Endothelial cell of umbilical vein (primary cell): ENCODE measurements around the gene SPIRE1. TPM values are rescaled to one million over a fixed set of nuclear protein-coding genes. Genes with fewer than 3 reads are reported as not detected.
A peak's percentile ranks its signal among the peaks of the same experiment; 100 is the strongest.

Experiments used
- BruUV-seq: library from RNA; stranded (reverse); fragments of 400-500 nt; replicated peaks from 2 replicates; lab custom pipeline; 2021; lab: Mats Ljungman, UMichigan
- CTCF ChIA-PET: fragments of 300-600, 350-600 bp; sonication (Branson Sonifier 250); formaldehyde crosslinking; loops from one replicate; lab custom pipeline; 2021; ENCODE audit warnings: antibody characterized with exemption, inconsistent platforms; lab: Charles Lee
- POLR2A ChIA-PET: fragments of 300-600, 350-600 bp; sonication (Branson Sonifier 250); formaldehyde crosslinking; loops from one replicate; lab custom pipeline; 2021; ENCODE audit warnings: antibody characterized with exemption, inconsistent platforms; lab: Charles Lee
- DNase-seq: peaks from one replicate; pipeline ENCODE4 v3.0.0-alpha.2; 2011; ENCODE audit warnings: low read depth, low spot score
- FAIRE-seq: peaks from 2 replicates; lab custom pipeline; 2011; peaks lifted over from hg19 to GRCh38; lab: Jason Lieb, UNC
- H2AFZ ChIP-seq: 2 replicates; pipeline ENCODE4 v1.6.0; 2012; ENCODE audit warnings: low read depth, low read length, control low read depth, inconsistent platforms
- H3K27ac ChIP-seq: 2 replicates; pipeline ENCODE4 v1.5.1; 2011; ENCODE audit warnings: low read depth, mild to moderate bottlenecking, control low read depth, low read length, moderate library complexity; ENCODE audit not compliant: insufficient read depth
- H3K27me3 ChIP-seq, 2 experiments: 2 replicates each; pipeline versions ENCODE4 v1.6.0 to v1.6.1; 2011; ENCODE audit warnings: low read length in 2 of 2, mixed read lengths in 1 of 2; ENCODE audit not compliant: control insufficient read depth in 2 of 2, insufficient read depth in 2 of 2
- H3K36me3 ChIP-seq, 2 experiments: 2 replicates in 1 of 2; 3 replicates in 1 of 2; pipeline ENCODE4 v1.5.1; 2011; ENCODE audit warnings: low read length in 2 of 2, mild to moderate bottlenecking in 1 of 2, moderate library complexity in 1 of 2; ENCODE audit not compliant: control insufficient read depth in 2 of 2, insufficient read depth in 2 of 2; ENCODE audit errors: extremely low read depth in 1 of 2
- H3K4me1 ChIP-seq: 3 replicates; pipeline ENCODE4 v1.5.1; 2011; ENCODE audit warnings: mild to moderate bottlenecking, low read length; ENCODE audit not compliant: control insufficient read depth, insufficient read depth; ENCODE audit errors: extremely low read depth
- H3K4me2 ChIP-seq: 2 replicates; pipeline ENCODE4 v1.6.1; 2011; ENCODE audit warnings: low read length, control low read depth, mixed read lengths; ENCODE audit not compliant: insufficient read depth
- H3K4me3 ChIP-seq, 3 experiments: fragments of 200-600 bp in 1 of 3; sonication (generic), shearing (Covaris generic) in 1 of 3; replicated peaks in 1 of 3; 2 replicates each; pipeline ENCODE4 v1.5.1; 2011 to 2016; ENCODE audit warnings: control low read depth in 3 of 3, low read length in 3 of 3, mild to moderate bottlenecking in 2 of 3, inconsistent platforms in 1 of 3, low read depth in 1 of 3, moderate library complexity in 1 of 3; ENCODE audit not compliant: insufficient read depth in 1 of 3
- H3K79me2 ChIP-seq: 2 replicates; pipeline ENCODE4 v1.6.0; 2012; ENCODE audit warnings: low read length, inconsistent platforms; ENCODE audit not compliant: control insufficient read depth, insufficient read depth
- H3K9ac ChIP-seq: replicated peaks from 2 replicates; pipeline ENCODE3; 2011; ENCODE audit warnings: low read length, control low read depth; ENCODE audit not compliant: insufficient read depth; ENCODE audit errors: extremely low read depth
- H3K9me1 ChIP-seq: replicated peaks from 3 replicates; pipeline ENCODE4 v1.6.0; 2011; ENCODE audit warnings: mild to moderate bottlenecking, low read length; ENCODE audit not compliant: control insufficient read depth, insufficient read depth; ENCODE audit errors: extremely low read depth
- H3K9me3 ChIP-seq: replicated peaks from 2 replicates; pipeline ENCODE4 v1.5.1; 2012; ENCODE audit warnings: low read length, inconsistent platforms; ENCODE audit not compliant: control insufficient read depth, insufficient read depth
- H4K20me1 ChIP-seq: replicated peaks from 2 replicates; pipeline ENCODE3; 2011; ENCODE audit warnings: mild to moderate bottlenecking, low read length; ENCODE audit not compliant: control insufficient read depth, insufficient read depth; ENCODE audit errors: extremely low read depth
- CTCF ChIP-seq, 2 donors: IDR thresholded peaks; 1 replicate in 1 of 2; 2 replicates in 1 of 2; pipeline ENCODE4 v1.5.1; 2011; ENCODE audit warnings: low read length in 2 of 2, mild to moderate bottlenecking in 2 of 2, moderate library complexity in 2 of 2, control low read depth in 1 of 2, inconsistent platforms in 1 of 2, low read depth in 1 of 2; ENCODE audit not compliant: insufficient read depth in 1 of 2; ENCODE audit errors: extremely low read depth in 1 of 2
- EZH2 ChIP-seq: IDR thresholded peaks from 2 replicates; pipeline ENCODE4 v1.6.1; 2012; ENCODE audit warnings: borderline replicate concordance, low read depth, mild to moderate bottlenecking, moderate library complexity, low read length, inconsistent platforms; ENCODE audit not compliant: severe bottlenecking
- FOS ChIP-seq: IDR thresholded peaks from 2 replicates; pipeline ENCODE4 v1.6.1; 2011; ENCODE audit warnings: mild to moderate bottlenecking, low read length, moderate library complexity, borderline replicate concordance; ENCODE audit not compliant: insufficient read depth
- GATA2 ChIP-seq: IDR thresholded peaks from 2 replicates; pipeline ENCODE4 v1.7.0; 2011; ENCODE audit warnings: low read depth, mild to moderate bottlenecking, moderate library complexity, mixed read lengths, low read length; ENCODE audit not compliant: insufficient read length, insufficient read depth
- JUN ChIP-seq: IDR thresholded peaks from 2 replicates; pipeline ENCODE4 v1.6.1; 2011; ENCODE audit warnings: borderline replicate concordance, low read depth; ENCODE audit not compliant: insufficient read length, insufficient read depth
- MAX ChIP-seq: IDR thresholded peaks from 2 replicates; pipeline ENCODE4 v1.6.1; 2011; ENCODE audit not compliant: insufficient read depth, insufficient read length
- MYC ChIP-seq: IDR thresholded peaks from one replicate; pipeline ENCODE4 v1.6.1; 2011; ENCODE audit warnings: mild to moderate bottlenecking, low read depth, low read length
- POLR2A ChIP-seq: IDR thresholded peaks from 2 replicates; pipeline ENCODE4 v1.6.1; 2012; ENCODE audit warnings: low read depth, mild to moderate bottlenecking, control low read depth, low read length
- POLR2AphosphoS5 ChIP-seq: IDR thresholded peaks from 2 replicates; pipeline ENCODE4 v1.6.1; 2012; ENCODE audit warnings: low read depth, mild to moderate bottlenecking, control low read depth, low read length, moderate library complexity; ENCODE audit not compliant: insufficient read depth
- dilution Hi-C: fragments of 300-500 bp; cut with MboI; formaldehyde crosslinking; loops from one replicate; pipeline ENCODE4 v1.15.0; 2019; ENCODE audit warnings: low sequenced_read_pairs; ENCODE audit not compliant: extremely low pct_ligation_motif_present
- intact Hi-C: fragments of 100-400 bp; cut with micrococcal nuclease; formaldehyde crosslinking; loops from one replicate; pipeline ENCODE4 v1.10.0; 2022
- polyA plus RNA-seq, 4 experiments: library from polyadenylated mRNA; depleted of rRNA in 3 of 4; stranded (reverse) in 3 of 4; unstranded in 1 of 4; fragments of >200 nt; gene quantifications; 2 replicates each; pipeline versions ENCODE4 v1.2.1 to v1.2.3, GENCODE V29; 2011 to 2012; ENCODE audit warnings: missing spikeins in 1 of 4
- total RNA-seq: library from RNA; stranded (reverse); gene quantifications from 2 replicates; pipeline ENCODE4 v1.2.3, GENCODE V29; 2021

Gene SPIRE1
- total and polyA plus RNA-seq, 2 donors (not counting 3 experiments of a cell fraction or from before 2014, with no cell fraction given) = 13.1 to 44.0 TPM

GRCh38 chr18:12597760-12598159 is 60.1 kb downstream of the SPIRE1 start:
- no peaks in the 10 kb centered on the region for H3K27me3 ChIP-seq
- ChIA-PET POLR2A (interaction anchor here (0.9 kb wide), 1 partner anchor 9 kb away, joined by 7 read pairs; no protein-coding TSS in a partner anchor), CTCF (interaction anchor here (0.8 to 3.0 kb wide), 8 partner anchors 9 to 45 kb away, joined by 3 to 20 read pairs (median 4); no protein-coding TSS in a partner anchor)
- TF ChIP-seq MYC = peak; percentile 17
- peak; percentile 24 for TF ChIP-seq POLR2A
- TF ChIP-seq GATA2 = peak; percentile 36
- no peak for TF ChIP-seq MAX
- no peak for TF ChIP-seq CTCF (IDR thresholded peaks at IDR 0.05; ENCODE audit: extremely low read depth in 1 of 2, insufficient read depth in 1 of 2, low read depth in 1 of 2, low read length in 2 of 2)
- peak; percentile 9 for TF ChIP-seq JUN
- TF ChIP-seq FOS = peak; percentile 48
- TF ChIP-seq EZH2 = no peak
- TF ChIP-seq POLR2AphosphoS5 = peak; percentile 62
- no peak overlapping the region for H2AFZ ChIP-seq
- peak; percentile 75 for FAIRE-seq
- intact Hi-C loops = loop anchor here (2.0 to 5.0 kb wide), 2 partner anchors 45 to 61 kb away; partner anchors contain the start of gene SPIRE1
- H3K4me2 ChIP-seq = peak overlapping the region; percentile 84
- DNase-seq = peak; percentile 79
- dilution Hi-C loops = no loop called here
- peak overlapping the region; percentile 87 for H3K27ac ChIP-seq
- H3K9me1 ChIP-seq = no peaks in the 10 kb centered on the region
- peak overlapping the region; percentile 64 for H3K9ac ChIP-seq
- peaks cover 63% of the 10 kb centered on the region for H3K79me2 ChIP-seq
- no peaks in the 10 kb centered on the region for H3K36me3 ChIP-seq
- peaks cover 2% of the 10 kb centered on the region for H4K20me1 ChIP-seq
- H3K4me3 ChIP-seq = no peak overlapping the region
- no TSS peak for BruUV-seq
- no peaks in the 10 kb centered on the region for H3K9me3 ChIP-seq
- H3K4me1 ChIP-seq = peaks cover 58% of the 10 kb centered on the region
